ENCODE results near the gene ECEL1.

ECEL1 gene

DNA sequence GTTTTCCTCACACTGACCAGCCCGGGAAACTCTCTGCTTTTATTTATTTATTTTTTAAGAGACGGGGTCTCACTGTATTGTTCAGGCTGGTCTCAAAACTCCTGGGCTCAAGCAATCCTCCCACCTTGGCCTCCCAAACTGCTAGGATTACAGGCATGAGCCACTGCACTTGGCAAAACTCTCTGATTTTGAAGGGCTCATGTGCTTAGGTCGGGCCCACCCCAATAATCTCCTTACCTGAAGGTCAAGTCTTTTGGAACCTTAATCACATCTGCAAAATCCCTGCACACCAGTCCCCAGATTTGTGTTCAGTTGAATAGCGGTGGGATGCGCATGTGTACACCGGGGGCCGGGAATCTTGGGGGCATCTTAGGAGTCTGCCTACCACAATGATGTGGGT lies 7.7 kb upstream of the ECEL1 start:
- no peak for DNase-seq

DNA sequence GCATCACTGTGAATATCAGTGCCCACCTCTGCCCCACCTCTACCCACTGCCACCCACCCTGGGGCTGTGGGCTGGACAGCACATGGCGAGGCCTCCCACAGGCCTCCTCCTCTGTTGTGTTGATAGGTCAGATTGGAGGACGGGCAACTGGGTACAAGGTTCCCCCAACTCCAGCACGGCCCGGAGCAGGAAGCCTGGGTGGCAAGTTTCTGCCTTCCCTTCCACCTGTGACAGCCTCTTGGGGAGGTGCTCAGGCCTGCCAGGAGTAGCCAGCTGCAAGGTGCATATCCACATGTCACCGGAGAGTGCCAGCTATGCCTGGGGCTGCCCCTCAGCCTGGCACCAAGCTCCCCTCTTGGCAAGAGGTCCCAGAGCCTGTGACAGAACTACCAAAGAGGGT lies 6.9 kb upstream of the ECEL1 start:
- DNase-seq: no peak

DNA sequence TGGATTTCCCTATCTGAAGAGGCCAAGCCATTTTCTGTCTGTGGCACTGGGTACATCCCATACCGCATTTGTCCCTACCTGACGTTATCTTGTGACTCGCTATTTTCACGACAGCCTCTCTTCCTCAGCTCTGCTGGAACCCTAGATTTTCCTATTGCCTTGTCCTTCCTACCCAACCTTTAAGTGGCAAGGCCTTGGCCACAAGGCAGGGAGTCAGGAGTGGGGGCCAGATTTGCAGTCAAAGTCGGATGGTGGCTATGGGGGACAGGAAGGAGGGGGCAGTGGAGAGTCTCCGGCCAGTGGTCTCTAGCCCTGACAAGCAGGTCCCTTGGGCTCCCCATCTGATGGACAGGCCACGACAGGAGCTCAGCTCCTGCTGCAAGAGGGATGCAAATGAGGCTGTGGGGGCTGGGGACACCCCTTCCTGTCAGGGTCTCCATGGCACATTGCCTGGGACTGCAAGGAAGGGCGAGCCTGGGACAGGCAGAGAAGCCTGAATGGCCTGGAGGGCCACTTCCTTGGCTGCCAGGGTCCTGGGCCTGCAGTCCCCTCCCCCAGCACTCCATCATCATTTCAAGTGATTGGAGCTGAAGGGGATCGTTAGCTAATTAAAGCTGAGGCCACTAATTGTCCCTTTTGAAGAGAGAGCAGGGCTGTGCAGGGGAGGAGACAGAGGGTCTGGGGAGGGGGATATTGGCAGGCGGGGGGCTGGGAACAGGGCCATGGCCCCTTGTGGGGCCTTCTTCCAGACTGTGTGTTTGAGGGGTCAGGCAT lies 6.3 kb upstream of the ECEL1 start:
- DNase-seq: no peak

DNA sequence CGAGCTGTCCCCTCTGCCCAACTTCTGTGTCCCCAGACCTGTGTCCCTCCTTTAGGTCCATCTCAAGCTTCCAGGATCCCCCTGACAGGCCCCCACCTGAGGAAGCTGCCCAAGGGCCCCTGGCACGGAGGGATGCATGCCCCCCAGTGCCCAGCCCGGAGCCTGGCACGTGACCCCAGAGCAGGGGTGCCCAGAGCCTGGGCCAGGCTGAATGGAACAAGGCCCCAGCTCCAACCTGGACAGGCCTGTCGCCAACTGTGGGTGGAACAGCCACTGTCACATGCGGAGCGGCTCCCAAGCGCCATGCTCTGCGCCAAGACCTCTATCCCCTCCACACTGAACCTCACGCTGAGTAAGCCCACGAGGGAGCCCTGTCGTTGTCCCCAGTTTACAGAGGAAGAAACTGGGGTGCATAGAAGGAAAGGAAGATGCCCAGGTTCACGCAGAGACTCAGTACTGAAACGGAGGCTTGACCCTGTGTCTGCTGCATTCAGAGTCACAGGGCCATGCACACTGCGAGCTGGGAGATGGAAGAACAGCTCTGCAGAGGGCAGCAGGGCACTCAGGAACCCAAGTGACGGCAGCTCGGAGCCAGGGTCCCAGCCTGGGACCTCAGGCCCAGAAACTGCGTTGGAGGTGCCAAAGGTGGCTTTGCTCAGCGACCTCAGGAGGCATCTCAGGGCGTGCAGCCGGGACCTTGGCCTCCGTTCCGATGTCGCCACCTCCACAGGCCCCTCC lies 5.5 kb upstream of the ECEL1 start:
- DNase-seq: no peak

DNA sequence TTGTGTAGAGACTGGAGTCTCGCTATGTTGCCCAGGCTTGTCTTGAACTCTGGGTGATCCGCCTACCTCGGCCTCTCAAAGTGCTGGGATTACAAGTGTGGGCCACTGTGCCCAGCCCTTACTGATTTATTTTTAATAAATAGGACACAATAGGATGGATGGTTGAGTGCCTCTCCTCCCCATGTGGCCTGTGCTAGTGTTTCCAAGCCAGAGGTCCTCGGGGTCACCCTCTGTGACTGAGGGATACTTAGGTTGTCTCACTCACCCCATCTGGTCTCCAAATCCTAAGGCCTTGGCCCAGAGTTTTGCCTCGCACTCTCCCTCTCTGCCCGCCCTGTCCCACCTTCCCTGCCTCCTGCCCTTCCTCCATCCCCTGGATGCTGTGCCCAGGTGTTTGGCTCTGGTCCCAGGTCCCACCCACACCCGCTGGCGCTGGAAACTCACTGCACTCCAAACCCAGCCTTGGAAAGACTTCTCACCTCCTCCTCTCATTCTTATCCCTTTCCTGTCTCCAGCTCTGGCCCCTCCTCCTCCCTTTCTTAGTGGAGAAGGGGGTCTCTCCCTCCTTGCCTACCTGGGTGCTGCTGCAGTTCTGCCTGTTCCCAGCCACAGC lies 4.7 kb upstream of the ECEL1 start:
- no peak for DNase-seq

DNA sequence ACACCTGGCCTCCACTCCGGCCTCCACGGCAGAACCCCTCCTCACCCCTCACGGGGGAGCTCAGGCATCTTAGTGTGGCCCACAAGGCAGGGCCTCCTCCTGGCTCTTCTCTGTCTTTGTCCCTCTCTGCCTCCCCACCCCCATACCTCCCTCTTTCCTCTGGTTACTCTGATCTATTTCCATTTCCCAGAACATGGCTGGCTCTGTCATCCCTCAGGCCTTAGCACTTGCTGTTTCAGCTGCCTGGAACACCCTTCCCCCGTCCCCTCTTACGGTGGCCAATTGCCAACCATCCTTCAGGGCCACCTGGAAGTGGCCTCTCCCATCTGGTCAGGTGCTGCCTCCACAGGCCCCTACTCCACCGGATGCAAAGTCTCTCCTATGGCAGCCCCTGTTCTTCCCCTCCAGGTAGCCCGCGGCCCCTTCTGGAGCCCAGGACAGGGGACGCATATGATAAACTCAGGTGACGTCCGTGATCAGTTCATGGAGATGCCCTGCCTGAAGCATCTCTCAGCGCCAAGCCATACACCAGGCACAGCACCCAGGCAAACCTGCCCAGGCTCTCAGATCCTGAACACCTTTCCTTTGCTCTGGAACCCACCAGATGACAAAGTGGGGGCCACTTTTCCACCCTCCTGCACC lies 3.6 kb upstream of the ECEL1 start:
- no peak for DNase-seq

DNA sequence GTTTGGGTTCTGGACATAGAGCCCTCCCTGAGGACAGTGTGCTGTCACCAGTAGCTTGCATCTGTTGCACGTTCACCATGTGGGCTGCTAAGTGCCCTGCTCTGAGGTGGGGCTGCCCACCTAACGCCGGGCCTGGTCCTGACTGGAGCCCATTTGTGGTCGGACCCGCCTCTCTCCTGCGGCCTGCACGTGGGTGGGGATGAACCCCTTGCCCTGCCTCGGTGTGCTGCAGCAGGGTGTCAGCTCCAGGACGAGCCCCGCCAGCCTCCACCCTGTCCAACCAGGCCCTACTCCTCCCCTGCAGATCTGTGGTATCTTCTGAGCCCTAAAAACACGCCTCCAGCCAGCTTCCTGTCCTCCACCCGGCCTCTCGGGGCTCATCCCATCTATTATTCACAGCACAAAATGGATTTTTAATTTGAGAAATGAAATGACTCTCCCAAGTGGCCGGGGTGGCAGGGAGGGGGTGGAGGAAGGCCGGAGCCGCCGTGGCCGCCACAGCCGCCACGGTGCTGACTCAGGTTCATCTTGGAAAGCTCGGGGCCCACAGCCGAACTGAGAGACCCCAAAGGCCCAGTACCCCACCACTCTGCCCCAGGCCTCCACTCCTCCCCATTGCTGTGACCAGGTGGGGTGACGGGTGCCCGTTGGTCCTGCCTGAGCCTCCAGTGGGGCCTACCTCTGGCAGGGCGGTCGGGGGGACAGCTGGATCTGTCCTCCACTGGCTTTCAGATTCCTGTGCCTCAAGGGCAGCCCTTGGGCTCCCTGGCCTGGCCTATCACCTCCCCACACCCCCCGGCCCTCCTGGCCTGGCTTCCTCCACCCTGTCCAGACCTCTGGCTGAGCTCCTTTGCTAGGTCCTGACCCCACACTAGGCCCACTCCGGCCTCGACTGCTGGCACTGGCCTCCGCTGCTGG lies 2.8 kb upstream of the ECEL1 start:
- no peak for DNase-seq

DNA sequence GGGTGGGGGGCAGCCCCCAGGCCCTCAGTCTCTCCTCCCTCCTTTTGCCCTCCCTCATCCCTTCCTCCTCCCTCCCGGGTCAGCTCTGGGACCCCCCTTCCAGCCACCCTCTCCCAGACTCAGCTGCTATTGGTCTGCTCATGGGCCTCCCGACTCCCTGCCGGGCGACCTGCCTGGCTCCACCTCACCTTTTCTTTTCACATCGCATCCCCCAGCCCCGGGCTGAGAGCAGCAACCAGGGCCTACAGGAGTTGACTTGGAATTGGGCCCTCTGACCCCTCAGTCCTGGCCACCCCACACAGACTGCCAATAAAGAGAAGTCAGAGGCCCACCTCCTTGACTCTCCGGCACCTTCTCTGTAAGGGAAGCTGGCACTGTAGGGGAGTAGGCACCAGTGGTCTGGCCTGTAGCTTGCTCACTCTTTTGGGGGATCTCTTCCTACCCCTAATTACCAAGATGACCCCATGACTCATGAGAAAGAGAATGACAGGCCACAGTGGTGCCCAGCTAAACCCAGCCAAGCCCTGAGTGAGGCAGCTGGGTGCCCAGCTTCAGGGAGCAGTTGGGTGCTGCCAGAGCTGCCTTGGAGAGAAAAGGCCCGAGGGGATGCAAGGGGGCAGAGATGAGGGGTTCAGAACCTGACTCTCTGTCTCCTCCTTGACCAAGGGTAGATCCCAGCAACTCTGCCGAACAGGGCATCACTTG lies 2.0 kb upstream of the ECEL1 start:
- DNase-seq: no peak

DNA sequence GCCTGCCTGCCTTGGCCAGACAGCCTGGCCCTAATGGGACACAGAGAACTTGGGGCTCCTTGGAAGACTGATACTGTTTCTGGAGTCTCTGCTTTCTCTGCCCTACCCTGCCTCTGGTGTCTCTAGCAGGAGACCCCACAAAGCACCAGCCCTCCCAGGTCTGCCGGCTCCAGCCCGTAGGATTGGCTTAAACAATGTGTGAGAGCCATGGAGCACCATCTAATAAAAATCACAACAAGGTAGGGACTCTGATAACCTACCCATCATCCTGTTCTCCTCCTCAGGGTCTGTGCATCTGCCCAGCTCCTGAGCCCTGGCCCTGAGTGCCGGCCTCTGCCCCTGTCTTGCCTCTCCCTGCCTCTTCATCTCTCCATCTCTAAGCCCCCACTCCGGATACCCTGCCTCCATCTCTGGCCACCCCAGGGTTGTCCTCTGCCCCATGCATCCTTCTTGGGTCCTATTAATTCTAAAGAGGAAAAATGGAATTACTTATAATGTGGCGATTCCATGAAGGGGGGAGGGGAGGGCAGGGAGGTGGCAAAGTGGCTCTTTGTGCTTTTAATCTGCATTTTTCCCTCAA lies 1.2 kb upstream of the ECEL1 start:
- no peak for DNase-seq

DNA sequence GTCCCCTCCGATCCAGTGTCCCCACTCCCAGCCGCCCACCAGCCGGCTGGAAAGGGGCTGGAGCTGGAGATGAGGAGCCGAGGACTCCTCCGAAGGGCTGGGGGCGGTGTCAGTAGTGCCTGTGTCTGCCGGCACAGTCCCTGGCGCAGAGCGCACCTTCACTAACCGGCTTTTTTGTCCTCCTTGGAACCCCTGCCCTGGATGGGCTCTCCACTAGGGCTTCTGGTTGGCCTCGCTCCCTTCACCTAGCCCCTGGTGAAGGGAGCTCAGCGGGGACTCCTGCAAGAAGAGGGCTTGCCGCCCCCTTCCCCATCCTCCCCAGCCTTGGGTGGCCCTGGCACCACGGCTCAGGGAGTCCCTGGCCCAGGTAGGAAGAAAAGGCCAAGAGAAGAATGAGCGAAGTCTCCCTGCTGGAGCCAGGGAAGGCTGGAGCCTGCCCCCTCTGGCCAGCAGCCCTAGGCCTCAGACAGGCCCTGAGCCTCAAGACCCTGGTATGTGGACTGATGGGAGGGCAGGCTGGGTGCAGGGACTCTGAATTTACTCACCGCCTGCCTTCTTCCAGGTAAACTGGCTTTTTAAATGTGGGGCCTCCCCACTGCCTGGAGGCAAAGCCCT lies 570 bp upstream of the ECEL1 start:
- no peak for DNase-seq

DNA sequence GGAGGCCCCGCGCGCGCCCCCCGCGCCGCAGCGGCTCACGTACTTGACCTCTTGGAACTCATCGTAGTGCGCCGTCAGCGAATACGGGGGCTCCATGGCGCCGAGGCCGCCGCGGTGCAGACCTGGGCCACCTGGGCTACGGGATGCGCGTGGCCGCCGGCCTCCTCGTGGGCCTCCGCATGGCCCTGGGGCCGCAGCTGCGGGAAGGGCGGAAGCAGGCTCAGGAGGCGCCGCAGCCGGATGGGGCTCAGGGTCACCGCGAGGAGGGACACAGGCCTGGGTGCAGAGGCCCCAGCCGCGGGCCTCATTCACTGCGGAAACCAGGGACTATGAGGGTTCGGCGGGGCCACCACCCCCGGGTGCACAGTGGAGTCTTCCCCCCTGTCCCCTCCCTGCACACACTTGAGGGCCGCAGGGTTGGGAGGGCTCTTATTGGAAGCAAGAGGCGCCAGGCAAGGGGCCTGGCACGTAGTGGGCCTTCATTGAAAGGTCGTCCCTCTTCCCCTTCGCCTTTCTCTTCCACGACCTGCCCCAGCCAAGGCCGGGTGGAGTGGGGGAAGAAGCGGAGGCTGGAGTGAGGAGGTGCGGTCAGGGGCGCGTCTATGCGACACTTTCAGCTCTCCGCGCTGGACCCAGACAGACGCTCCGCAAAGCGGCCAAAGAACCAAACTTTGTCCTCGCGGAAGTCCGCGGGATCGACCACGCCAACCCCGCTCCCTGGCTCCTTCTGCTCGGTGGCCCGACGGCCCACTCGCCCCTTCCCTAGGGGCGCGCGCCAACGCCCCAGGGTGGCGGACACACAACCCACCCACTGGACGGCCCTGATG lies 863 bp downstream of the ECEL1 start:
- no peak for DNase-seq

DNA sequence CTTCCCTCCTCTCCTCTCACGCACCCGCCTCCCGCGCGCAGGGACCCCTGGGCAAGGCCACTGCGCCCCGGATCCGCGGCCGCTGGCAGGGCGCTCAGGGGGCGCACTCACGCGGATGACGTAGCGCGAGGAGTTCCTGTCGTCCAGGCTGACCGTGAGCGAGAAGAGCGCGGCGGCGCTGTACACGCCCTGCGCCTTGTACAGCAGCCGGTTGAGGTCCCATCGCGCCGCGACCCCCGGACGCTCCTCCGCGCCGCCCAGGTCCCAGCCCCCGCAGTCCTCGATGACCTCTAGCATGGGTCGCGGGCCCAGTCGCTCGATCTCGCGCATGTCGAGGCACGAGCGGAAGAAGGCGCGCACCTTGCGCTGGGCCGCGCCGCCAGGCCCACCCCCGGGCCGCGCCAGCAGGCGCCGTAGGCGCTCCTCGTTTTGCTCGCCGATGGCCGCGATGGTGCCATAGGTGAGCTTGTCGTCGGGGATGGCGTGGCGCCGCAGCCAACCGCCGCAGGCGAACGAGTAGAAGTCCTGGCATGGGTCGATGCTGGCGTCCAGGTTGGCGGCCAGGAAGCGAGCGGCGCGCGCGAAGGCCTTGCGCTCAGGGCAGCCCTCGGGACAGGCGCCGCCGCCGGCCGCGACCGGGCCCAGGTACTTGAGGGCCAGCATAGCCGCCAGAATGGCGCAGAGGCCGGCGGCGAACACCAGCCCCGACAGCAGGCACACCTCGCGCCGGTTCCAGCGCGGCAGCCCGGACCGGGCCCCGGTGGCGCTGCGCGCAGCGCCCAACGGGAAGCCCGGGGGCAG lies 1.7 kb downstream of the ECEL1 start:
- no peak for DNase-seq

DNA sequence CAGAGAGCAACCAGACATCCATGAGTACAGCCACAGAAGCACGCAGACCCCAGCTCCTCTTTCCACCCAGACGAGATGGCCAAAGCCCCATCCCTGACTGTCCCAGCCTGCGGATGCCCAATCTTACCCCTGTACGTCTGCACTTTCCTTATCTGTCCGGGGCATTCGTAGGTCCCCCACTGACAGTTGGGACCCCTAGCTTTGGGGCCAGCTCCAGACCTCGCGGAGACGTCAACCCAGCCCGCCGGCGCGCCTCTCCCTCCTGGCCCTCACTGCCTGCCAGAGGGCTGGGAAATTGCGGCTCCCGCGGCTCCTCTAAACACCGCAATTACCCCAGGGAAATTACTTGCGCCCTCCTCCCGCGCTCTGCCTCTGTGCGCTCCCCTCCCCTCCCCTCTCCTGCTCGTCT lies 2.3 kb downstream of the ECEL1 start:
- DNase-seq: no peak

DNA sequence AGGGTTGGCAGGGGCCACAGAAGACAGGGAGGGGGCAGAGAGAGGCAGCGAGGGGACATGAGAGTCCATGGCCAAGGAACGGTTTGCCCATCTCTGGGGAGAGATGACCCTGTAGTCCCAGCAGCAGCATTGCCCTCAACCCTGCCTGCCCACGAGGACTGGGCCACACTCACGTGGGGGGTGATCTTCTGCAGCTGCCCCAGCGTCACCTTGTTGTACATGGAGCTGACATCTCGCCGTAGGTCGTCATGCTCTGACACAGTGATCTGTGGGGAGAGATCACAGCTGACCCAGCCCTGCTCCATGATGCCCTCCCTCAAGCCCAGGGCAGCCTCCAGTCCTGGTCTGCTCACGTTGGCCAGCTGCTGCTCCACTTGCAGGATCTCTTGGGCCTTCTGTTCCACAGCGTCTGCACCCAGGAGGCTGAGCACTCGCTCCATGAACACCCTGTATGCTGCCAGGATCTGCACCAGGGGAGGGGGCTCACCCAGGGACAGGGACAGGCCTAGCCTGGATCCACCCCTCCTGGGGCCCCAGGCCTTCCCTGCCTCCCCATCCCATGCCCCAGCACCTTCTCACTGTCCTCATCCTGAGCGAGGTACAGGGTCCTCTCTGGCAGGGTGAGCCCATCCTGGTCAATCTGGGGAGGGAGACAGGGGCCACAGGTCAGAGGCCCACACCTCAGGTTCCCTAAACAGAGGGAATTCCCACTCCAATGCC lies 2.8 kb downstream of the ECEL1 start:
- no peak for DNase-seq

DNA sequence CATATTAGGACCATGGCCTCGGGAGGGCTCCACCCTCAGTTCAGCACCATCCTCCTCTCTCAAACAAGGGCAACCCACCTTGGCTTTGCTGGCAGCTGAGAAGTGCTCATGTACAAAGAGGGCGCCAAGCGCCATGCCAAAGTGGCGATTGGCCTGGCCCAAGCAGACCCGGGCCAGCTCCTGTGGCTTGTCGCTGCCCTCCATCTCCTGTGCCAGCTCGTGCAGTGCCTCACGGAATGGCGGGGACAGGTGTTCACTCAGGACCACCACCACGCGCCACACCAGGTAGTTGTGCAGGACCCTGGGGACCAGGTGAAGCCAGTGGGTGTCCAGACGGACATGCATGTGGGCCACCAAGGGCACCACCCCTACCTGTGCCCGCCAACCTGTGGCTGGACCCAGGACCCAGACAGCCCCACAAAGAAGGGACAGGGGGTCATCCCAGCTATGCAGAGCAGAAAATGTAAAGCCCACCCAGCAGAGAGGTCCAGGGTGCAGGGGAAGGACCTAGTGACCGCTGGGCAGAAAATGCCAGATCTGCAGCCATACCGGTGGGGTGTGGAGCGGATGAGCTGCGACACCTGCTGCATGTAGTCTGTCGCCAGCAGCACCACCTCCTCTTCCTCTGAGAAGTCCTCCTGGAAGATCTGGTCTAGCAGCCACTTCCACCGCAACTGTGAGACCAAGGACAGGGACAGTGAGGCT lies 3.6 kb downstream of the ECEL1 start:
- DNase-seq: no peak

DNA sequence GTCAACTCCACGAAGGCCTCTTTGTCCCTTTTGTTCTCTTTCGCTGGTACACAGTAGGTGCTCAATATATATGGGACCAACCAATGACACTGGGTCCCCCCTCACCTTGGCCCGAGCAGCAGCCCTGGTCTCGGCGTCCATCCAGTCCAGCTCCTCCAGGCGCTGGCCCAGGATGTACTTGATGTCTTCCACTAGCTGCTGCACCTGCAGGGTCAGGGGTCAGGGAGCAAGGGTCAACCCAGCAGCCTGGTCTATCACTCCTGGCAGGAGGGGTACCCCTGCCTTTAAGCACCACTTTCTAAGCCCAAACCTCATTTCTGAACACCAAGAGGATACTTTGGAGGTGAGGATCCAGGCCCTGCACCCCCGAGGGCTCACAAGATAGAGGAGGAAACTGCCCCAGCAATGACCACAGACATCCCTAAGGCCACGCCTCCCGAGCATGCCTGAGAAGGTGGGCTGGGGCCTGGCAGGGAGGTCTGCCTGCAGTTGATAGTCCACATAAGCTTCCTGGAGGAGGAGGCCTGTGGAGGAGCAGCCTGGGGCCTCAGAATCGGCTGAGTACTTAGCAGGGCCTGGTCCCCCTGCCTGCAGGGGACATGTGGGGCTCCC lies 4.2 kb downstream of the ECEL1 start:
- no peak for DNase-seq

All from NCI-H2171 (cell line).